RWPE2 (cell line): ENCODE results near the gene LHFPL2.

Experiments used
- ATAC-seq: fragments of 200-7000 bp; cut with Tn5 transposase; 3 replicates; pipeline ENCODE4 v1.9.1; 2021; ENCODE audit warnings: low read depth
- DNase-seq: peaks from one replicate; pipeline ENCODE4 v3.0.0-alpha.2; 2020; ENCODE audit warnings: low spot score
- H3K27ac ChIP-seq: fragments of 450-650 bp; 2 replicates; pipeline ENCODE4 v1.5.1; 2017; ENCODE audit warnings: mild to moderate bottlenecking; ENCODE audit not compliant: poor library complexity, severe bottlenecking
- H3K27me3 ChIP-seq: fragments of 250-450 bp; sonication (Bioruptor Pico); 2 replicates; pipeline ENCODE4 v1.5.1; 2021; ENCODE audit warnings: mild to moderate bottlenecking, moderate library complexity; ENCODE audit not compliant: insufficient read depth, poor library complexity, severe bottlenecking
- H3K36me3 ChIP-seq: fragments of 250-450 bp; sonication (Bioruptor Pico); 2 replicates; pipeline ENCODE4 v1.5.1; 2020; ENCODE audit warnings: low read depth, mild to moderate bottlenecking, moderate library complexity
- H3K4me1 ChIP-seq: fragments of 250-450 bp; sonication (Bioruptor Pico); 2 replicates; pipeline ENCODE4 v1.5.1; 2021; ENCODE audit warnings: mild to moderate bottlenecking, moderate library complexity; ENCODE audit not compliant: insufficient read depth, poor library complexity, severe bottlenecking
- H3K4me3 ChIP-seq: fragments of 250-450 bp; sonication (Bioruptor Pico); 2 replicates; pipeline ENCODE4 v1.5.1; 2021; ENCODE audit warnings: mild to moderate bottlenecking, moderate library complexity; ENCODE audit not compliant: severe bottlenecking
- H3K9me3 ChIP-seq: fragments of 250-450 bp; sonication (Bioruptor Pico); 2 replicates; pipeline ENCODE4 v1.5.1; 2021; ENCODE audit warnings: mild to moderate bottlenecking, moderate library complexity; ENCODE audit not compliant: severe bottlenecking
- TF ChIP-seq, protein P1 (sequence below): fragments of 450-650 bp; IDR thresholded peaks from one replicate; pipeline ENCODE4 v1.5.1; 2017; ENCODE audit warnings: mild to moderate bottlenecking, moderate library complexity; ENCODE audit not compliant: poor library complexity, severe bottlenecking

LHFPL2 gene

DNA sequence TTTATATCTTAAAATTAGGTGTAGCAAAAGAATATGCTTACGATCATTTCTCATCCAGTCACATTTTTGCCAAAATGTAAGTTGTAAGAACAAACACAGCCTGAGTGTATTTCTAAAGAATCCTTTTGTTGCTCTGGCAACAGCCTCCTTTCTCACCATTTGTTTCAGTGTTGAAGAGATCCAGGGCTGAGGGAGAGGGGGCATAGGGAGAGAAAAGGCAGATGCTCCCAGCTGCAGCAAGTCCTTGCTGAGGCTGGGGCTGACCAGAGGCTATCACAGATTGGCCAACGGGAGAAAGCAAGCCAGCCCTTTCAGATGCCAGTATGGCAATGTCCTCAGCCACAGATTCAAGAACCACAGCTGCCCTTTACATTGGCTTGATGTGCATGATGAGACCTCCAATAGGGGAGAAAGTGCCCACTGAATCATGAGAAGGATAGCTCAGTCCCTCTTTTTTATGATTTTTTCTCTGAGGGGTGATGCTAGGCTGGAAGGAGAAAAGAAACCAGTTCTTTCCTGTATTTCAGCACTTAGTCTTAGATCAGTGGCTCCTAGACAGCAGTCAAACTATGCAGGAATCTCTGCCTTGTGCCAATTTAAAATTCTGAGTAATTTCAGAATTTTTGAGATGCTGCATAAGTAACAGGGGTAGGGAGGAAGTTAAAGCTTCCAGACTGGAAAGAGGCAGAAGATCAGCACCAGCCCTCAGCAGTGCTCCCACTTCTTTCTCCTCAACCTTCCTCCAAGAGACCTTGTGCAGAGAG is 142.1 kb downstream of the LHFPL2 start:
- Histone ChIP-seq H3K27ac (peak overlapping the region; percentile 62), H3K4me1 (peaks cover 28% of the 10 kb centered on the region)

GRCh38 chr5:78505860-78506259 is 142.7 kb downstream of the LHFPL2 start:
- Histone ChIP-seq H3K27ac (peak overlapping the region; percentile 62), H3K27me3 (no peaks in the 10 kb centered on the region), H3K4me3 (no peak overlapping the region), H3K36me3 (peaks cover 3% of the 10 kb centered on the region; the same call in 1 of the 2 replicates), H3K9me3 (no peaks in the 10 kb centered on the region), H3K4me1 (peaks cover 28% of the 10 kb centered on the region)
- TF ChIP-seq, protein P1, sequence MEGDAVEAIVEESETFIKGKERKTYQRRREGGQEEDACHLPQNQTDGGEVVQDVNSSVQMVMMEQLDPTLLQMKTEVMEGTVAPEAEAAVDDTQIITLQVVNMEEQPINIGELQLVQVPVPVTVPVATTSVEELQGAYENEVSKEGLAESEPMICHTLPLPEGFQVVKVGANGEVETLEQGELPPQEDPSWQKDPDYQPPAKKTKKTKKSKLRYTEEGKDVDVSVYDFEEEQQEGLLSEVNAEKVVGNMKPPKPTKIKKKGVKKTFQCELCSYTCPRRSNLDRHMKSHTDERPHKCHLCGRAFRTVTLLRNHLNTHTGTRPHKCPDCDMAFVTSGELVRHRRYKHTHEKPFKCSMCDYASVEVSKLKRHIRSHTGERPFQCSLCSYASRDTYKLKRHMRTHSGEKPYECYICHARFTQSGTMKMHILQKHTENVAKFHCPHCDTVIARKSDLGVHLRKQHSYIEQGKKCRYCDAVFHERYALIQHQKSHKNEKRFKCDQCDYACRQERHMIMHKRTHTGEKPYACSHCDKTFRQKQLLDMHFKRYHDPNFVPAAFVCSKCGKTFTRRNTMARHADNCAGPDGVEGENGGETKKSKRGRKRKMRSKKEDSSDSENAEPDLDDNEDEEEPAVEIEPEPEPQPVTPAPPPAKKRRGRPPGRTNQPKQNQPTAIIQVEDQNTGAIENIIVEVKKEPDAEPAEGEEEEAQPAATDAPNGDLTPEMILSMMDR, result no peak
- no peak for ATAC-seq
- no peak for DNase-seq

More for the DNA sequence above, 142.1 kb downstream of the LHFPL2 start:
- no peaks in the 10 kb centered on the region for H3K27me3 ChIP-seq
- H3K9me3 ChIP-seq, result no peaks in the 10 kb centered on the region
- ATAC-seq (no peak), DNase-seq (no peak)
- TF ChIP-seq, protein P1, result no peak
- H3K36me3 ChIP-seq, result peaks cover 3% of the 10 kb centered on the region; the same call in 1 of the 2 replicates
- H3K4me3 ChIP-seq, result no peak overlapping the region

- Histone ChIP-seq H3K9me3 (no peaks in the 10 kb centered on the region), H3K27me3 (no peaks in the 10 kb centered on the region), H3K4me1 (peaks cover 28% of the 10 kb centered on the region), H3K36me3 (peaks cover 3% of the 10 kb centered on the region; the same call in 1 of the 2 replicates), H3K27ac (peak overlapping the region; percentile 62), H3K4me3 (no peak overlapping the region)
- ATAC-seq, result peak; percentile 95
- TF ChIP-seq, protein P1, result no peak
- DNase-seq, result peak; percentile 87
Measured at GRCh38 chr5:78504704-78505677, 143.6 kb downstream of the LHFPL2 start.

GRCh38 chr5:78503958-78504653 is 144.5 kb downstream of the LHFPL2 start:
- no peak for DNase-seq
- TF ChIP-seq, protein P1, result no peak
- Histone ChIP-seq H3K27me3 (no peaks in the 10 kb centered on the region), H3K9me3 (no peaks in the 10 kb centered on the region), H3K4me1 (peaks cover 28% of the 10 kb centered on the region), H3K27ac (peak overlapping the region; percentile 62), H3K36me3 (no peaks in the 10 kb centered on the region), H3K4me3 (no peak overlapping the region)
- ATAC-seq, result no peak
